GM19023 (cell line): Measurements from ENCODE around the gene OR2V1.
"Not testable (repeated sequence)": the region's sequence is repeated elsewhere in the genome, so short reads cannot be mapped to it uniquely, and the experiment has no call there.

ENCODE experiments used
- ATAC-seq: cut with Tn5 transposase; IDR thresholded peaks from one replicate; pipeline ENCODE4 v1.9.1; 2021; ENCODE audit warnings: mild to moderate bottlenecking, moderate library complexity; ENCODE audit not compliant: unreplicated experiment

Gene OR2V1

GRCh38 chr5:181160152-181160754 lies 29.3 kb upstream of the OR2V1 start:
- ATAC-seq: no peak

GRCh38 chr5:181159286-181160151 lies 28.6 kb upstream of the OR2V1 start:
- peak; percentile 82 for ATAC-seq

DNA sequence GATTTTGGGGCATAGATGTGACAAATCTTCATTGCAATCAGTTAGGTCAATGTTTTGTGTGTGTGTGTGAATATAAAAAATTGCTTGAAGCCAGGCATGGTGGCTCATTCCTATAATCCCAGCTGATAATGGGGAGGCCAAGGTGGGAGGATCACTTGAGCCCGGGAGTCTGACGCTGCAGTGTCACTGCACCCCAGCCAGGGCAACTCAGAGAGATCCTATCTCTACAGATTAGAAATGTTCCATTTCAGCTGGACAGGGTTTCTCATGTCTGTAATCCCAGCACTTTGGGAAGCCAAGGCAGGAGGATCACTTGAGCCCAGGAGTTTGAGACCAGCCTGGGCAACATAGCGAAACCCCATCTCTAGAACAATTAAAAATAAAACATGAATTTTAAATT lies 27.9 kb upstream of the OR2V1 start:
- ATAC-seq: no peak

DNA sequence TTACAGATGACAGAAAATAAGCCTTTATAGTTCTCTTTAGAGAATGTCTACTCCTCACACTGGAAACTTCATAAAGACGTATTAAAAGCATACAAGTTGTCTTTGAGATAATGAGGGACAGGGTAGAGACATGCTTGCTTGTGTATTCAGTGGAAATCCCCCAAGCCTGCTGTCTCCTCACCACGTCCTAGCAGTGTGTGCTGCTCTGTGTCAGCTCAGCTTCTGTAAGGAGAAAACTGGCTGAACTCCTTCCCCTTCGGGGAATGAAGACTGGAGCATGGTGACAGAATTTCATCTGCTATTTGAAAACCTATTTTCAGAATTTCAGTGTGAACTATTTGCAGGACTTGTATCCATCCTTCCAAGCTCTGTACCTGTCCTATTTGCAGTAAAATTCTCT lies 25.8 kb upstream of the OR2V1 start:
- no peak for ATAC-seq

DNA sequence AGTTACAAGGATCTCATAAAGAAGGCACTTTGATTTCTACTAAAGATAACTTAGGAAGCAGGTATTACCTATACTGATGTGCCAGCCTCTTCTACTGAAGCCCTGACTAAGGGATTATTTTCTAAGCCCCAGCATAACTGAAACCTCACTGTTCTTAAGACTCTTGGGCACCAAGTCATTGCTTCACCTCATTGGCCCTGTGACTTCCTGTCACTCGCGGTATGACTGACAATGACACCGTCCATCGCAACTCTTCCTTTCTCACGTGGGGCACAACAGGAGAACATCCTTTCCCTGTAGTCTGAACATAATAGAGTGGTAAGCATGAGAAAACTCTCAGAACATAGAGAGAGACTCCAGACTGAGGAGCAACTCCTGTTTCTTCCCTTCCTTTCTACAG lies 22.8 kb upstream of the OR2V1 start:
- no peak for ATAC-seq

GRCh38 chr5:181152406-181152805 lies 21.4 kb upstream of the OR2V1 start:
- no peak for ATAC-seq

DNA sequence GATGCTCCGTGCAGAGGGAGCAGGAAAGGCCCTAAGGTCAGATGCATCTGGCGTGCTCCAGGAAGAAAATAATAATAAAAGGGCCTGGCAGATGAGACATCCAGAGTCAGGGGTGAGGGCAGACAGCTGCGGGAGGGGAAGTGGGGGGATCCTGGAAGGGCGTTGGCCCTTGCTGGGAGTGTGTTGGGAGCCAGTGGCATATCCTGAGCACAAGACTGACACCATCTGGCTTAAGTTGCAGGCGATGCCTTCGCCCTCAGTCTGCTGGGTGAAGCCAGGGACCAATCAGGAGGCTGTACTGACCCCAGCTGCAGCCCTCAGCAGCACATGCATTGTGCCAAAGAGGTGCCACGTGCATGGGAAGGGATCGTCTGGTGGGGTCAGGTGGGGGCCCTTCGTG lies 20.2 kb upstream of the OR2V1 start:
- no peak for ATAC-seq

DNA sequence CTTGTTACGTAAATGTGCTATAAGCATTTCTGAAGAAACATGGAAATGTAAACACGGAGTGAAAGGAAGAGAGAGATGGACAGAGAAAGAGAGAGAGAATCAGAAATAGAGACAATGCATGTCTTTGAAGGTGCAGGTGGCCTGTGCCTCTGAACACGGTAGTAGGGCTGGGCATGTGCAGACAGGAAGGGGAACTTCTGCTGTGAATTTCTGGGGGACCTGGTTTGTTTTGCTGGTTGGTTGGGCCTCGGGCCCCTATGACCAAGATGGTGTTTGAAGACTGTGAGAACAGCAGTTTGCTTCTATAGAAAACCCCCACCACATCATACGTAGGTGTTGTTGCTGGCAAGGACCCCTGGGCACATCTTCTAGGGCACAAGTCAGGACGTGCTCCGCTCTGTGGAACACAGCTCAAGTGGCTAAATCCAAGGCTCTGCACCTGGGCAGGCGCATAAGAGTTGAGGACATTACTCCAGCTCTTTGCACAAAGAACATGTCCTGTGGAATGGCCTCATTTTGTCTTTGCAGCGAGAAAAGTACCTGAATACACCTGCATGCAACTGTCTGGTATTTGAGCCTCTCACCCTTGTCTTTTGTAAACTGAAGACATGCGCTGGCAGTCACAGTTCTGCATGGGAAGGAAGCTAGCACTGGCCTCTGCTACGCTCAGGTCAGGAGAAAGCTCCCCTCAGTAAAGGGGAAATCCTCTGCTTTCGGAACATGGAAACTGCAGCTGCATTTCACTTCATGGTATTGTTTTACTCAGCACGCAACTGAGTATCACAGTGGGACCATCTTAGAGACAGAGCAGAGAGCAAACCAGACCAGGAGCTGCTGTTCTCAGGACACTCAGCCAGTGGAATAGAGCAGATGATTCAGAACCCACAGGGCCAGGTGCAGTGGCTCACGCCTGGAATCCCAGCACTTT lies 19.1 kb upstream of the OR2V1 start:
- no peak for ATAC-seq

DNA sequence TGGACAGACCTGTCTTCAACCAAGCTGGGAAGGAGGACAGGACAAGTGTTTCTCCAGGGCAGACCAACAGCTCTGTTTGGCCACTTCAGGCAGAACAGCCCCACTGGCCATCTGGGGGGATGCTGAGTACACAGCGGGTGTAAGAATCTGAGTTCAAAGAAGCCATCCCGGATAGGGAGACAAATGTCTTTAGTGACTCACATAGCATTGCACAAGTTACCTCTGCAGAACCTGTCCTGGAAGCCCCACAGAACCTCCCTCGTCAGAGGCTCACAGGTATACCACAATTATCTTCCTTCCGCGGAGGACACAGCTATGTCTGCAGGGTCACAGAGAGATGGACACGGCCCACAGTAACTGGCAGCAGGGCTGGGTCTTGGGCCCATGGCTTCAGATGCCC lies 18.4 kb upstream of the OR2V1 start:
- ATAC-seq: no peak

- not testable (repeated sequence) for ATAC-seq
Measured at GRCh38 chr5:181146927-181147636, 16.1 kb upstream of the OR2V1 start, which contains the start of gene OR2V2. TSS of gene OR2V2 (plus strand) at chr5:181147586. CDS start at chr5:181154943, 7,357 bp downstream.

DNA sequence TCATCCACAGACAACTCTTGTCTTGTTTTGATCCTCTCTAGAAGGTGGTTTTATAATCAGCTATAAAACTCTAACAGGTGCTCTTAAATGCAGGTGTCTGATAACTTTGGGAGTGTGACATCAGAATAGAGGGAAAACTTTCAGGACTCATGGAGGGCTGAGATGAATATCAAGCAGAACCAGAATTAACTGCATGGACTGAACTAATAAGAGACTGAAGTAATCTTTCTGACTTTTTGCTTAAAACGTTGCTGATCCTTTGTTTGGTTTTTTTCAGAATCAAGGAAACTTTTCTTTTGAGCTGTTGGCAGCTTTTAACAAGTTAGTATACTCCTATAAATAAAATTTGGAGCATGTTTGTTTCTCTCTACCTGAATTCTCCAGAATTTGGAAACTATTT lies 14.2 kb upstream of the OR2V1 start:
- no peak for ATAC-seq

GRCh38 chr5:181142054-181142453 lies 11.1 kb upstream of the OR2V1 start:
- no peak for ATAC-seq

GRCh38 chr5:181140766-181141165 lies 9.8 kb upstream of the OR2V1 start:
- ATAC-seq: no peak

DNA sequence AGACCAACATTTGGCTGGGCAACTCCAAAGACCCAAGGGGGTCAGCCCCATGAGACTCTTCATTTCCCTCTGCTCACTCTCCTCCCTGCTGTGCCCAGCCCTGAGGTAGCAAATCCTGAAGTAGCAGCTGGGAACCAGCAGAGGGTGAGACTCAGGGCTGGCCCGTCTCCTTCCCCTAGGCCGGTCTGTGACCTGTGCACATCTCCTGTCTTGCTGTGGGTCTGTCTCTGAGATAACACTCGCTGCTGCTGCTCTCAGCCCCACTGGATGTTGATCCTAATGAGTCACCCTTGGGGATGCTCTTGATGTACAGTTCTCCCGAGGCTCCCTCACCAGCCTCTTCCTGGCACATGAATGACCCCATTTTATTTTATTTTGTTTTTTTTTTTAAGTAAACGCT lies 7.3 kb upstream of the OR2V1 start:
- no peak for ATAC-seq

- no peak for ATAC-seq
Measured at GRCh38 chr5:181136361-181136955, 5.5 kb upstream of the OR2V1 start.

DNA sequence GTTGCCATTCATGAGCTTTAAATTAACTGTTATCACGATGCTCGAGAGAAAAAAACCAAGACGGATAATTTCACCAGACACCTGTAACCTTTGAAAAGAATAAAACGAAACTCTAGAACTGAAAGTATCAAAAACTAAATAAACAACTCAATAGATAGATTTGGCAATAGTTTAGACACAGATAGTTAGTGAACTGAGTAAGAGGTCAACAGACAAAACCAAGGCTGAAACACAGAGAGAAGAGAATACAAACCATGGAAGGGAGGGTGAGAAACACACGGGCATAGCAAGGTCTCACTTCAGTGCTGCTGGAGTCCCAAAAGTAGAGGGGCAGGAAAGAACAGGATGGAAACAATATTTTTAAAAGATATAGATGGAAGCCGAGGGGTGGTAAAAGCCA lies 3.3 kb upstream of the OR2V1 start:
- ATAC-seq: no peak

DNA sequence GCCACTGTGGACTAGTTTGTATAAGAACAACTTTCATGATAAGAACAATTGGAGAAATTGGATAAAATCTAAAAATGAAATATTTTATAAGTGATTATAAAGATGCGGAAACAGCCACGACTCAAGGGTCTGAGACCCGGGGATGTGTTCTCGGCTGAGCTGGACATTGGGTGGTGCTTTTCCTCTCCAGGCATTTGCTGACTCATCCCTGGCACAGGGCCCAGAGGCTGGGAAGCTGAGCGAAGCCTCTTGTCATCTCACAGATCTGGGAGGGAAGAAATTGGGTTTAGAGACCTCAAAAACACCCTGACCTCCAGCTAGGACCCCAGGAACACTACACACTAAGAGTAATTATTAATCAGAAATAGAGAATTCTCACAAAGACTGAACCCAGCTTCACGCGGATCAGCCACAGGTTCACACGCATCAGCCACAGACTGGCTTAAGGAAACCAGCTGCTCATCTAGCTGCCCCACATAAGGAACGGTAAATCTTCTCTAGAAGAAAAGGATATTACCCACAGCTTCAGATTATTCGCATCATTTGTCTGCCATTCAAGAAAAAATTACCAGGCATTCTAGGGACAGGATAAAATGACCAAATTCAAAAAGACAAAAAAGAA lies 2.8 kb upstream of the OR2V1 start:
- ATAC-seq: no peak

- ATAC-seq: no peak
Measured at GRCh38 chr5:181133083-181133482, 2.1 kb upstream of the OR2V1 start.

DNA sequence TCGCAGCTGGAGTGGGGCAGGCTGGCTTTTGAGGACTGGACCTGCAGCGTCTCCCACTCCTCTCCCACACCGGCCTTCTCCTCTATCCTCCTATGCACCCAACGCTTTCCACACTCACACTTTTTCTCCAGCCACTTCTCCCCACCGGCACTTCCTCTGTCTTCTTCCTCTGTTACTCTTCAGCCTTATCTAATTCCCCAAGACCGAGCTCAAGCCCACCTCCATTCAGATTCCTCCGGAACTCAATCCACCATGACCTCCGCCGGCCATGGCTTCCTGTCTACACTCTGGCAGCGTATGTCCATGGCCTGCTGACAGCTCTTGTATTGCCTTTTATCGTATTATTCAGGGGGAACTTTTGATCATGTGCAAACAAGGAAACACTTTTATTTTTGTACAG lies 545 bp upstream of the OR2V1 start:
- ATAC-seq: no peak

- not testable (repeated sequence) for ATAC-seq
Measured at GRCh38 chr5:181130081-181130480, 888 bp downstream of the OR2V1 start.
